OCI-M2 (cell line): ENCODE measurements around the gene FMR1.

Experiments used
- DNase-seq: peaks from one replicate; lab custom pipeline; 2025; ENCODE audit not compliant: unreplicated experiment; lab: John Stamatoyannopoulos, UW

FMR1 gene

GRCh38 chrX:147911192-147912022 lies at the start of gene FMR1:
Gene FMR1, plus strand, starts transcription at chrX:147911919. Its CDS starts 261 bp downstream, at chrX:147912180.
- peak; percentile 32 for DNase-seq

- no peak for DNase-seq
These were observed 35.7 kb upstream of the FMR1 start for GRCh38 chrX:147875866-147876596.

- no peak for DNase-seq
These were observed 34.7 kb upstream of the FMR1 start for GRCh38 chrX:147876849-147877646.

GRCh38 chrX:147877726-147878125 lies 34.0 kb upstream of the FMR1 start:
- no peak for DNase-seq

- DNase-seq: no peak
These were observed 26.8 kb upstream of the FMR1 start for GRCh38 chrX:147884958-147885357.

GRCh38 chrX:147890756-147891155 lies 21.0 kb upstream of the FMR1 start:
- DNase-seq: no peak

GRCh38 chrX:147891896-147892295 lies 19.8 kb upstream of the FMR1 start:
- DNase-seq: no peak

GRCh38 chrX:147893741-147894140 lies 18.0 kb upstream of the FMR1 start:
- no peak for DNase-seq

GRCh38 chrX:147894366-147894963 lies 17.3 kb upstream of the FMR1 start:
- DNase-seq: no peak

GRCh38 chrX:147897117-147897516 lies 14.6 kb upstream of the FMR1 start:
- DNase-seq: no peak

GRCh38 chrX:147898951-147899350 lies 12.8 kb upstream of the FMR1 start:
- no peak for DNase-seq

- DNase-seq: no peak
These were observed 12.2 kb upstream of the FMR1 start for GRCh38 chrX:147899379-147900114.

GRCh38 chrX:147900349-147900748 lies 11.4 kb upstream of the FMR1 start:
- no peak for DNase-seq

- DNase-seq: no peak
These were observed 10.1 kb upstream of the FMR1 start for GRCh38 chrX:147901461-147902126.

- no peak for DNase-seq
These were observed 9.4 kb upstream of the FMR1 start for GRCh38 chrX:147902270-147902669.

GRCh38 chrX:147908106-147908505 lies 3.6 kb upstream of the FMR1 start:
- no peak for DNase-seq

- DNase-seq: no peak
These were observed 1.1 kb upstream of the FMR1 start for GRCh38 chrX:147910607-147911006.

GRCh38 chrX:147912093-147912801 lies 528 bp downstream of the FMR1 start:
- no peak for DNase-seq

- no peak for DNase-seq
These were observed 1.9 kb downstream of the FMR1 start for GRCh38 chrX:147913570-147913969.
